ENCODE results near the gene CTBP2. TPM values are rescaled to one million over a fixed set of nuclear protein-coding genes. Genes with fewer than 3 reads are reported as not detected.

Gene CTBP2
- total and polyA plus RNA-seq, 10 of the 15 experiments (the other 5 are each of a cell fraction or from before 2014, with no cell fraction given), result 0.02 to 0.72 (median 0.06) TPM; not detected in 2

DNA sequence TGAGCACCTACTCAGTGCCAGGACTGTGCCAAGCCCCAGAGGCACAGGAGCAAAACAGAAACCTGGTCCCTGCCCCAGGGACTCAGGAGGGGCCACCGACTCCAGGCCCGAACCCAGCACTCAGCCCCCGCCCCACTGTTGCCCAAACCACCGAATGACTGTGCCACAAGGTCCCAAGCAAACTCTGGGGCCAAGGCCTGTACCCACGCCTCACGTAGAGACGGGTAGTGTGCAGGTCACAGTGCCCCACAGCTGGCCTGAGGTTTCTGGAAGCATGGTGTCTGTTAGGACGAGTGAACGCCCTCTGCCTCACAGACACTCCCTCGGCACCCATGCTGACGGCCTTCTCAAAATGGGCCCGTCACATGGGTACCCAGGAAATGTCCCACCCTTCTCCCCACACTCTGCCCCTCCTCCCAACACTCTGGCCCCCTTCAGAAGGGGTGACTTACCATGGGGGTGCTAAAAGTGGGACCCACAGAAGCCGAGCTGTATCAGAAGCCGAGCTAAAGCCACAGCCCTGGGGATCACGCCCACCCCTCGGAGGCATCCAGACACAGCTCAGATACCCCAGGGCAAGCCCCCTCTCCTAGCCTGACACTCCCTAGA, 44.2 kb downstream of the CTBP2 start:
- no TSS peak for BruUV-seq (replicated peaks)
- intact Hi-C loops (cut with micrococcal nuclease; ENCODE audit: unreplicated experiment) (no loop called here), in situ Hi-C loops (cut with MboI) (no loop called here)
- Histone ChIP-seq H3K4me3 (no peak overlapping the region), H3K36me3 (ENCODE audit: control insufficient read depth in 2 of 2, insufficient read depth in 2 of 2, low read length in 1 of 2) (no peaks in the 10 kb centered on the region), H3K9ac (ENCODE audit: control insufficient read depth, insufficient read depth, low read length) (no peak overlapping the region), H3K4me1 (ENCODE audit: control insufficient read depth, insufficient read depth, low read length) (no peaks in the 10 kb centered on the region), H3K79me2 (ENCODE audit: control insufficient read depth, insufficient read depth, low read length) (no peaks in the 10 kb centered on the region), H3K4me2 (ENCODE audit: control insufficient read depth, insufficient read depth) (no peak overlapping the region), H3K27me3 (replicated peaks in 1 of 2; ENCODE audit: control insufficient read depth in 2 of 2, insufficient read depth in 2 of 2, low read length in 1 of 2) (0 out of 4 replicates have a peak, but pooled peaks cover 0 to 2% of the 10 kb centered on the region in 2 experiments), H3K27ac (ENCODE audit: control insufficient read depth, insufficient read depth) (no peak overlapping the region), H4K20me1 (ENCODE audit: control insufficient read depth, insufficient read depth) (no peaks in the 10 kb centered on the region), H3K9me3 (replicated peaks; ENCODE audit: control insufficient read depth, insufficient read depth, low read length) (no peaks in the 10 kb centered on the region), H2AFZ (ENCODE audit: control insufficient read depth, low read depth, low read length) (no peak overlapping the region)
- ChIA-PET CTCF (interaction anchor here (1.2 kb wide), 1 partner anchor 712 kb away, joined by 3 read pairs; no protein-coding TSS in a partner anchor), RAD21 (ENCODE audit: unreplicated experiment) (no interaction called here), POLR2A (no interaction called here), SMC1A (ENCODE audit: uncharacterized antibody, unreplicated experiment) (no interaction called here)
- 25% methylated on average over 16 of the region's 16 CpGs for WGBS (ENCODE audit: insufficient coverage, insufficient replicate concordance, low lambda C conversion rate, missing lambda C conversion rate)
- DNase-seq (ENCODE audit: low read depth, low spot score), result no peak
- FAIRE-seq, result no peak
- ATAC-seq, result no peak
- no peak for TF ChIP-seq HCFC1 (IDR thresholded peaks at IDR 0.05; ENCODE audit: low read length)
- TF ChIP-seq, protein P1, sequence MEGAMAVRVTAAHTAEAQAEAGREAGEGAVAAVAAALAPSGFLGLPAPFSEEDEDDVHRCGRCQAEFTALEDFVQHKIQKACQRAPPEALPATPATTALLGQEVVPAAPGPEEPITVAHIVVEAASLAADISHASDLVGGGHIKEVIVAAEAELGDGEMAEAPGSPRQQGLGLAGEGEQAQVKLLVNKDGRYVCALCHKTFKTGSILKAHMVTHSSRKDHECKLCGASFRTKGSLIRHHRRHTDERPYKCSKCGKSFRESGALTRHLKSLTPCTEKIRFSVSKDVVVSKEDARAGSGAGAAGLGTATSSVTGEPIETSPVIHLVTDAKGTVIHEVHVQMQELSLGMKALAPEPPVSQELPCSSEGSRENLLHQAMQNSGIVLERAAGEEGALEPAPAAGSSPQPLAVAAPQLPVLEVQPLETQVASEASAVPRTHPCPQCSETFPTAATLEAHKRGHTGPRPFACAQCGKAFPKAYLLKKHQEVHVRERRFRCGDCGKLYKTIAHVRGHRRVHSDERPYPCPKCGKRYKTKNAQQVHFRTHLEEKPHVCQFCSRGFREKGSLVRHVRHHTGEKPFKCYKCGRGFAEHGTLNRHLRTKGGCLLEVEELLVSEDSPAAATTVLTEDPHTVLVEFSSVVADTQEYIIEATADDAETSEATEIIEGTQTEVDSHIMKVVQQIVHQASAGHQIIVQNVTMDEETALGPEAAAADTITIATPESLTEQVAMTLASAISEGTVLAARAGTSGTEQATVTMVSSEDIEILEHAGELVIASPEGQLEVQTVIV (IDR thresholded peaks at IDR 0.05; ENCODE audit: borderline replicate concordance, partially characterized antibody), result no peak

DNA sequence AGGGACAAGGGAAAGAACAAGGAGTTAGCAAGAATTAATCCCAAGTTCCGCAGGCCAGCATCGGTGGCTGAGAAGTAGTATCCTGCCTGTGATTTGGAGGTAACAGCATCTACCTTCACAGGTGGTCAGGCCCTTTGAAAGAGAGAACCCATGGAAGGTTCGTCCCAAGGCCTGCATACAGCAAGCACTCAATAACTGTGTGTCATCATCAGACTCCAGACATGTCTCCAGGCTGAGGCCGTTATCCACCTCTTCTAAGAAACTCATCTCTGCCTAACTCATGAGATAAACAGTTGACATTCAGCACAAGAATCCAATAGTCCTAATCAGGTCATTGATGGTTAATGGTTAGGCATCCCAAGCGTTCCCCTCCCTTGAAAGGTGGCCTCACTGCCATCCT, 45.0 kb downstream of the CTBP2 start:
- H3K4me2 ChIP-seq (ENCODE audit: control insufficient read depth, insufficient read depth), result no peak overlapping the region
- no peaks in the 10 kb centered on the region for H4K20me1 ChIP-seq (ENCODE audit: control insufficient read depth, insufficient read depth)
- RAD21 ChIA-PET (ENCODE audit: unreplicated experiment), result no interaction called here
- no peak overlapping the region for H3K9ac ChIP-seq (ENCODE audit: control insufficient read depth, insufficient read depth, low read length)
- intact Hi-C loops (cut with micrococcal nuclease; ENCODE audit: unreplicated experiment) (no loop called here), in situ Hi-C loops (cut with MboI) (no loop called here)
- 46% methylated on average over 5 of the region's 5 CpGs for WGBS (ENCODE audit: insufficient coverage, insufficient replicate concordance, low lambda C conversion rate, missing lambda C conversion rate)
- POLR2A ChIA-PET, result no interaction called here
- H3K79me2 ChIP-seq (ENCODE audit: control insufficient read depth, insufficient read depth, low read length), result no peaks in the 10 kb centered on the region
- FAIRE-seq (no peak), DNase-seq (ENCODE audit: low read depth, low spot score) (no peak), ATAC-seq (no peak)
- CTCF ChIA-PET, result no interaction called here
- no peaks in the 10 kb centered on the region for H3K36me3 ChIP-seq (ENCODE audit: control insufficient read depth in 2 of 2, insufficient read depth in 2 of 2, low read length in 1 of 2)
- H3K27me3 ChIP-seq (replicated peaks in 1 of 2; ENCODE audit: control insufficient read depth in 2 of 2, insufficient read depth in 2 of 2, low read length in 1 of 2), result 0 out of 4 replicates have a peak, but pooled peaks cover 0 to 2% of the 10 kb centered on the region in 2 experiments
- no peak overlapping the region for H3K27ac ChIP-seq (ENCODE audit: control insufficient read depth, insufficient read depth)
- no peaks in the 10 kb centered on the region for H3K4me1 ChIP-seq (ENCODE audit: control insufficient read depth, insufficient read depth, low read length)
- H3K4me3 ChIP-seq, result no peak overlapping the region
- no peak overlapping the region for H2AFZ ChIP-seq (ENCODE audit: control insufficient read depth, low read depth, low read length)
- H3K9me3 ChIP-seq (replicated peaks; ENCODE audit: control insufficient read depth, insufficient read depth, low read length), result no peaks in the 10 kb centered on the region
- SMC1A ChIA-PET (ENCODE audit: uncharacterized antibody, unreplicated experiment), result no interaction called here
- BruUV-seq (replicated peaks), result no TSS peak
- no peak for TF ChIP-seq JUNB (IDR thresholded peaks at IDR 0.05)
- TF ChIP-seq STAT1 (conservative IDR thresholded peaks at IDR 0.05), result no peak
- TF ChIP-seq, protein P2, sequence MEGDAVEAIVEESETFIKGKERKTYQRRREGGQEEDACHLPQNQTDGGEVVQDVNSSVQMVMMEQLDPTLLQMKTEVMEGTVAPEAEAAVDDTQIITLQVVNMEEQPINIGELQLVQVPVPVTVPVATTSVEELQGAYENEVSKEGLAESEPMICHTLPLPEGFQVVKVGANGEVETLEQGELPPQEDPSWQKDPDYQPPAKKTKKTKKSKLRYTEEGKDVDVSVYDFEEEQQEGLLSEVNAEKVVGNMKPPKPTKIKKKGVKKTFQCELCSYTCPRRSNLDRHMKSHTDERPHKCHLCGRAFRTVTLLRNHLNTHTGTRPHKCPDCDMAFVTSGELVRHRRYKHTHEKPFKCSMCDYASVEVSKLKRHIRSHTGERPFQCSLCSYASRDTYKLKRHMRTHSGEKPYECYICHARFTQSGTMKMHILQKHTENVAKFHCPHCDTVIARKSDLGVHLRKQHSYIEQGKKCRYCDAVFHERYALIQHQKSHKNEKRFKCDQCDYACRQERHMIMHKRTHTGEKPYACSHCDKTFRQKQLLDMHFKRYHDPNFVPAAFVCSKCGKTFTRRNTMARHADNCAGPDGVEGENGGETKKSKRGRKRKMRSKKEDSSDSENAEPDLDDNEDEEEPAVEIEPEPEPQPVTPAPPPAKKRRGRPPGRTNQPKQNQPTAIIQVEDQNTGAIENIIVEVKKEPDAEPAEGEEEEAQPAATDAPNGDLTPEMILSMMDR (IDR thresholded peaks at IDR 0.05 in 2 of 3, conservative IDR thresholded peaks at IDR 0.05 in 1 of 3; ENCODE audit: control insufficient read depth in 2 of 3, extremely low read depth in 1 of 3, insufficient read depth in 1 of 3, low read depth in 3 of 3, low read length in 3 of 3), result no peak
- no peak for TF ChIP-seq CEBPB (IDR thresholded peaks at IDR 0.05; ENCODE audit: borderline replicate concordance in 1 of 2, low read depth in 2 of 2, low read length in 2 of 2)
- no peak for TF ChIP-seq SP1 (IDR thresholded peaks at IDR 0.05; ENCODE audit: low read depth, low read length)
- TF ChIP-seq CBX3 (IDR thresholded peaks at IDR 0.05; ENCODE audit: borderline replicate concordance, low read depth), result no peak
- no peak for TF ChIP-seq SMAD5 (IDR thresholded peaks at IDR 0.05; ENCODE audit: low read depth)
- no peak for TF ChIP-seq FOXK2 (IDR thresholded peaks at IDR 0.05)
- TF ChIP-seq, protein P3, sequence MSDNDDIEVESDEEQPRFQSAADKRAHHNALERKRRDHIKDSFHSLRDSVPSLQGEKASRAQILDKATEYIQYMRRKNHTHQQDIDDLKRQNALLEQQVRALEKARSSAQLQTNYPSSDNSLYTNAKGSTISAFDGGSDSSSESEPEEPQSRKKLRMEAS (IDR thresholded peaks at IDR 0.05; ENCODE audit: low read depth, low read length), result no peak
- TF ChIP-seq, protein P4, sequence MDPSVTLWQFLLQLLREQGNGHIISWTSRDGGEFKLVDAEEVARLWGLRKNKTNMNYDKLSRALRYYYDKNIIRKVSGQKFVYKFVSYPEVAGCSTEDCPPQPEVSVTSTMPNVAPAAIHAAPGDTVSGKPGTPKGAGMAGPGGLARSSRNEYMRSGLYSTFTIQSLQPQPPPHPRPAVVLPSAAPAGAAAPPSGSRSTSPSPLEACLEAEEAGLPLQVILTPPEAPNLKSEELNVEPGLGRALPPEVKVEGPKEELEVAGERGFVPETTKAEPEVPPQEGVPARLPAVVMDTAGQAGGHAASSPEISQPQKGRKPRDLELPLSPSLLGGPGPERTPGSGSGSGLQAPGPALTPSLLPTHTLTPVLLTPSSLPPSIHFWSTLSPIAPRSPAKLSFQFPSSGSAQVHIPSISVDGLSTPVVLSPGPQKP (IDR thresholded peaks at IDR 0.05; ENCODE audit: low read depth, low read length), result no peak

All from GM12878 (cell line).